ENCODE data around the gene SBF1. TPM values are rescaled to one million over a fixed set of nuclear protein-coding genes. Genes with fewer than 3 reads are reported as not detected.
"Not testable (repeated sequence)": the region's sequence is repeated elsewhere in the genome, so short reads cannot be mapped to it uniquely, and the experiment has no call there.

The SBF1 gene
- total and polyA plus RNA-seq, 4 donors = 30.1 to 76.9 (median 34.2) TPM

DNA sequence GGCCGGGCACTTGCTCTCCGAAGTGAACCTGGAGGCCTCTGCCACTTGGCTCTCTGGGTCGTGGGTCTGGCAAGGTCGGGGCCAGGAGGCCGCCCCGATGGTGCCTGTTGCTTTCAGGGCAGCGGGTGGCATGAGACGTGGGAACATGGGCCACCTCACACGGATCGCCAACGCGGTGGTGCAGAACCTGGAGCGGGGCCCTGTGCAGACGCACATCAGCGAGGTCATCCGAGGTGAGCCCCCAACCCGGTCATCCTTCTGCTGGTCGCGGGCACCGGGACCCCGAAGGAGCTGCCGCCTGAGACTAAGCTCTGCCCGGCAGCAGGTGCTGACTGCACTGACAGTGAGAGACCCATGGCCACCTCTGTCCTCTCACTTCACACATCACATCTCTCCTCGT, 40.0 kb downstream of the SBF1 start:
- ATAC-seq (ENCODE audit: insufficient read depth, low FRiP score) (no peak), DNase-seq (peak in 1 of 3 donors; percentile 12)
- Histone ChIP-seq H3K9ac (ENCODE audit: insufficient read depth in 1 of 2, low read length in 2 of 2) (no peak overlapping the region), H3K9me3 (ENCODE audit: control insufficient read depth in 4 of 4, insufficient read depth in 3 of 4, low read length in 3 of 4) (no peaks in the 10 kb centered on the region), H3K4me3 (no peak overlapping the region), H3K27ac (ENCODE audit: low read depth in 1 of 2, low read length in 1 of 2) (no peak overlapping the region), H3K27me3 (ENCODE audit: control insufficient read depth in 3 of 3, insufficient read depth in 3 of 3, low read length in 2 of 3) (no peaks in the 10 kb centered on the region), H3K36me3 (ENCODE audit: control insufficient read depth in 4 of 4, insufficient read depth in 4 of 4, low read length in 4 of 4) (peaks cover 9 to 78% (median 26%) of the 10 kb centered on the region in 4 donors), H3K4me1 (ENCODE audit: control insufficient read depth in 5 of 5, insufficient read depth in 5 of 5, low read length in 5 of 5) (no peaks in the 10 kb centered on the region)
- TF ChIP-seq, protein P1, sequence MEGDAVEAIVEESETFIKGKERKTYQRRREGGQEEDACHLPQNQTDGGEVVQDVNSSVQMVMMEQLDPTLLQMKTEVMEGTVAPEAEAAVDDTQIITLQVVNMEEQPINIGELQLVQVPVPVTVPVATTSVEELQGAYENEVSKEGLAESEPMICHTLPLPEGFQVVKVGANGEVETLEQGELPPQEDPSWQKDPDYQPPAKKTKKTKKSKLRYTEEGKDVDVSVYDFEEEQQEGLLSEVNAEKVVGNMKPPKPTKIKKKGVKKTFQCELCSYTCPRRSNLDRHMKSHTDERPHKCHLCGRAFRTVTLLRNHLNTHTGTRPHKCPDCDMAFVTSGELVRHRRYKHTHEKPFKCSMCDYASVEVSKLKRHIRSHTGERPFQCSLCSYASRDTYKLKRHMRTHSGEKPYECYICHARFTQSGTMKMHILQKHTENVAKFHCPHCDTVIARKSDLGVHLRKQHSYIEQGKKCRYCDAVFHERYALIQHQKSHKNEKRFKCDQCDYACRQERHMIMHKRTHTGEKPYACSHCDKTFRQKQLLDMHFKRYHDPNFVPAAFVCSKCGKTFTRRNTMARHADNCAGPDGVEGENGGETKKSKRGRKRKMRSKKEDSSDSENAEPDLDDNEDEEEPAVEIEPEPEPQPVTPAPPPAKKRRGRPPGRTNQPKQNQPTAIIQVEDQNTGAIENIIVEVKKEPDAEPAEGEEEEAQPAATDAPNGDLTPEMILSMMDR (IDR thresholded peaks at IDR 0.05; ENCODE audit: control extremely low read depth, extremely low read depth) = no peak
- 93 to 95% methylated on average over 19 to 24 of the region's 24 CpGs for WGBS, 2 donors

DNA sequence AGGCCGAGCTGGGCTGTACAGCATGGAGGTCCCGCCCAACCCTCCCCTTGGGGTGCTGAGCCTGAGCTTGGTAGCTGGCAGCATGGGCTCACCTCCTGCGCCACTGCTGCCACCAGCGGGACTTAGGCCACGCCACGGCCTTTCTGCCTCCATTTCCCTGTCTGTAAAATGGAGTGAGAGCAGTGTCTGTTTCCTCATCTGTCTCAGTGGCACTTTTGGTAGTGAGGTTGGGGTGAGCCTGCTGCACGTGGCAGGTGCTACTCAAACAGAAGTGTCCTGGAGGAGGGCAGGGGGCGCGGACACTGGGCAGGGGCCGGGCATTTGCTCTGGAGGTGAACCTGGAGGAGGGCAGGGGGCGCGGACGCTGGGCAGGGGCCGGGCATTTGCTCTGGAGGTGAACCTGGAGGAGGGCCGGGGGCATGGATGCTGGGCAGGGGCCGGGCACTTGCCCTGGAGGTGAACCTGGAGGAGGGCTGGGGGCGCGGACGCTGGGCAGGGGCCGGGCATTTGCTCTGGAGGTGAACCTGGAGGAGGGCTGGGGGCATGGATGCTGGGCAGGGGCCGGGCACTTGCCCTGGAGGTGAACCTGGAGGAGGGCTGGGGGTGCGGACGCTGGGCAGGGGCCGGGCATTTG, 41.8 kb downstream of the SBF1 start:
- not testable (repeated sequence) for H3K4me1 ChIP-seq (ENCODE audit: control insufficient read depth in 5 of 5, insufficient read depth in 5 of 5, low read length in 5 of 5); H3K4me3 ChIP-seq; ATAC-seq (ENCODE audit: insufficient read depth, low FRiP score); H3K27ac ChIP-seq (ENCODE audit: low read depth in 1 of 2, low read length in 1 of 2); H3K9me3 ChIP-seq (ENCODE audit: control insufficient read depth in 4 of 4, insufficient read depth in 3 of 4, low read length in 3 of 4); H3K9ac ChIP-seq (ENCODE audit: insufficient read depth in 1 of 2, low read length in 2 of 2); H3K27me3 ChIP-seq (ENCODE audit: control insufficient read depth in 3 of 3, insufficient read depth in 3 of 3, low read length in 2 of 3)
- H3K36me3 ChIP-seq (ENCODE audit: control insufficient read depth in 4 of 4, insufficient read depth in 4 of 4, low read length in 4 of 4) = peaks cover 8 to 62% (median 28%) of the 10 kb centered on the region in 4 donors
- DNase-seq = peak in 1 of 3 donors; percentile 3
- WGBS, 2 donors = 94 to 99% methylated on average over 17 to 23 of the region's 24 CpGs

DNA sequence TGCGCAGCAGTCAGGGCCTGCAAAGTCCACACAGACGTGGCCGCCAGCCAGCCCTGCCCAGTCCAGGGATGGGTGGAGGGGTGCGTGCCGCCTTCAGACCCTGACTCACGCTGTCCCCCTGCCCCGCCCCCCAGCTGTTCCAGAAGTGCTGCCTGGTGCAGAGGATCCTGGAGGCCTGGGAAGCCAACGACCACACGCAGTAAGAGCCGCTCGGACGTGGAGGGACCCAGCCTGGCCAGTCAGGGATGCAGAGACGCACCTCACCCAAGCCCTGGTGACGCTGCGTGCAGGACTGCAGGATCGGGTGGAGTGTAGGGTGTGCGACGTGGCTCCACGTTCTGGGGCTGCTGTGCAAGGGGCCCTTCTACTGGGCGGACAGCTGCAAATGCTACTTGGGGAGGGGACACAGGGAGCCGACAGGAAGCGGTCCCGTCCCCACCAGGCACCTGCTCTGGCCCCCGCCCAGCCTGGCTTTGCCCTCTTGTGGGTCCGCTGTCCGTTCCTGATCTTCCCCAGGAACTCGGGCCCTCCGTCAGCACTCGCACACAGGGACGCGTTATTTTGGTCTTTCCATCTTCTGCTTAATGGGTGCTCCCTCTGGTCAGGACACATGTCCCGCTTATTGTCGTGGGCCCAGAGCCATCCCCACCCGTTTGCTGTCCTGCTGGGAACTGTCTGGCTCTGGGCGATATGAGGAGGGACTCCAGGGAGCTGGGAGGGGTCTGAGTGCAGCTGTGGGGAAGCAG, 42.5 kb downstream of the SBF1 start:
- Histone ChIP-seq H3K4me1 (ENCODE audit: control insufficient read depth in 5 of 5, insufficient read depth in 5 of 5, low read length in 5 of 5) (no peaks in the 10 kb centered on the region), H3K9ac (ENCODE audit: insufficient read depth in 1 of 2, low read length in 2 of 2) (no peak overlapping the region), H3K27me3 (ENCODE audit: control insufficient read depth in 3 of 3, insufficient read depth in 3 of 3, low read length in 2 of 3) (no peaks in the 10 kb centered on the region), H3K9me3 (ENCODE audit: control insufficient read depth in 4 of 4, insufficient read depth in 3 of 4, low read length in 3 of 4) (no peaks in the 10 kb centered on the region), H3K36me3 (ENCODE audit: control insufficient read depth in 4 of 4, insufficient read depth in 4 of 4, low read length in 4 of 4) (peaks cover 8 to 55% (median 27%) of the 10 kb centered on the region in 4 donors), H3K4me3 (no peak overlapping the region), H3K27ac (ENCODE audit: low read depth in 1 of 2, low read length in 1 of 2) (no peak overlapping the region)
- no peak for ATAC-seq (ENCODE audit: insufficient read depth, low FRiP score)
- 96 to 98% methylated on average over 35 of the region's 35 CpGs for WGBS, 2 donors
- peak in 1 of 3 donors; percentile 5 for DNase-seq
- TF ChIP-seq, protein P1 (IDR thresholded peaks at IDR 0.05; ENCODE audit: control extremely low read depth, extremely low read depth) = no peak

DNA sequence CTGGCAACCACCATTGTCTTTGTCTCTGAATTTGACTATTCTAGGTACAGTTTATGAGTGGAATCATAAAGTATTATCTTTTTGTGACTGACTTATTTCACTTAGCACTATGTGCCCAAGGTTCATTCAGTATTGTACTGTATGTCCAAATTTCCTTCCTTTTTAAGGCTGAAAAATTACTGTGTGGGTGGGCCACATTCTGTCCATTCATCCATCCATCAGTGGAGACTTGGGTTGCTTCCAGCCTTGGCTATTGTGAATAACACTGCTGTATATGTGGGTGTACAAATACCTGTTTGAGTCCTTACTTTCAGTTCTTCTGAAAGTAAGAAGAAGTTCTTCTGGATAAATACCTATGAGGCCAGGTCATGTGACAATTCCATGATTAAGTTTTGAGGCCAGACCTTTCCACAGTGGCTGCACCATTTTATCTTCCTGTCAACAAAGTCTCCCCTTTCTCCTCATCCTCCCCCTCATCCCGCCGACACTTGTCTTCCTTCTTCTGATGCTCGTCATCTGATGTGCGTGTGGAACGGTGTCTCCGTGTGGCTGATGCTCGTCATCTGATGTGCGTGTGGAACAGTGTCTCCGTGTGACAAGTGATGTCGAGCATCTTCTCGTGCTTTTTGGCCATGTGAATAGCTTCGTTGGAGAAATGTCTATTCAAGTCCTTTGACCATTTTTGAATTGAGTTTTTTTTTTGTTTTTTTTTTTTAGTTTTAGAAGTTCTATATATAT, 49.5 kb downstream of the SBF1 start:
- no peak overlapping the region for H3K4me3 ChIP-seq
- 94 to 96% methylated on average over 12 of the region's 12 CpGs for WGBS, 2 donors
- H3K27ac ChIP-seq (ENCODE audit: low read depth in 1 of 2, low read length in 1 of 2) = no peak overlapping the region
- peaks cover 19 to 40% (median 39%) of the 10 kb centered on the region in 4 donors for H3K36me3 ChIP-seq (ENCODE audit: control insufficient read depth in 4 of 4, insufficient read depth in 4 of 4, low read length in 4 of 4)
- no peaks in the 10 kb centered on the region for H3K9me3 ChIP-seq (ENCODE audit: control insufficient read depth in 4 of 4, insufficient read depth in 3 of 4, low read length in 3 of 4)
- DNase-seq = no peak
- no peak for ATAC-seq (ENCODE audit: insufficient read depth, low FRiP score)
- H3K4me1 ChIP-seq (ENCODE audit: control insufficient read depth in 5 of 5, insufficient read depth in 5 of 5, low read length in 5 of 5) = no peaks in the 10 kb centered on the region
- no peak overlapping the region for H3K9ac ChIP-seq (ENCODE audit: insufficient read depth in 1 of 2, low read length in 2 of 2)
- no peaks in the 10 kb centered on the region for H3K27me3 ChIP-seq (ENCODE audit: control insufficient read depth in 3 of 3, insufficient read depth in 3 of 3, low read length in 2 of 3)
- TF ChIP-seq, protein P1 (IDR thresholded peaks at IDR 0.05; ENCODE audit: control extremely low read depth, extremely low read depth) = no peak
